HG03354 (cell line): ENCODE data around the gene NRARP.

Source experiments
- ATAC-seq: cut with Tn5 transposase; IDR thresholded peaks from one replicate; pipeline ENCODE4 v1.9.1; 2021; ENCODE audit warnings: mild to moderate bottlenecking; ENCODE audit not compliant: unreplicated experiment, poor library complexity, severe bottlenecking

The NRARP gene

GRCh38 chr9:137301081-137301947, 757 bp downstream of the NRARP start:
- ATAC-seq, result peak; percentile 7

- ATAC-seq, result no peak
Measured at GRCh38 chr9:137300567-137301080, 1.4 kb downstream of the NRARP start.

DNA sequence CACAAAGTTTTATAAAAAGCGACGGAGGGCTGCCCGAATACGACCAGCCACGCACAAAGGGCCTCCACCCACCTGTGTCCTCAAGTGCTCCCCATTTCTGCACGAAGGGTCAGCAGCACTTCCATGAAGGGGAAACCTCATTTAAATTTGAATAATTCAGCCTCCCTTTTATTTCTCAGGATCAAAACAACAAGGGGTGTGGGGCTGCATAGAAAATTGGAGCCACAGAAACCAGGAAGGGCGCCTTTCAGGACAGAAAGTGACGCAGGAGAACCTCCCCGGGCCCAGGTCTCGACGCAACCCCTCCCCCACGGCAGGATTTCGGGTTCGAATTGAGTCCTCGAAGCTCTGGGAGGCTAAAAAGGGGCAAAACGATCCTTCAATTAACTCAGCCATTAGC, 2.1 kb downstream of the NRARP start:
- no peak for ATAC-seq

GRCh38 chr9:137299203-137299565, 2.9 kb downstream of the NRARP start:
- no peak for ATAC-seq

GRCh38 chr9:137298401-137299202, 3.5 kb downstream of the NRARP start:
- no peak for ATAC-seq

DNA sequence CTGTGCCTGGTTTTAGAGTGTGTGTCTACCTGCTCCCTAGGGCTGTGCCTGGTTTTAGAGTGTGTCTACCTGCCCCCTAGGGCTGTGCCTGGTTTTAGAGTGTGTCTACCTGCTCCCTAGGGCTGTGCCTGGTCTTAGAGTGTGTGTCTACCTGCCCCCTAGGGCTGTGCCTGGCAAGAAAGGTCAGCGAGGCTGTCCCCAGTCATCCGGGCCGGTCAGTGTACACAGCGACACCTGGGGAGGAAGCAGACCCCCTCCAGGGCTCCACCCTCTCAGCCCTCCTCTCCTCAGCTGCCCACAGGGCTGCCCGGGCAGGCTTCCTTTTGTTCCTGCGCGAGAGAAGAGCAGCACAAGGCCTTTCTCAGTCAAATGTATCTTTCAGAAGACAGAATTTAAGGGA, 4.1 kb downstream of the NRARP start:
- ATAC-seq, result no peak

GRCh38 chr9:137296670-137297664, 5.1 kb downstream of the NRARP start:
- ATAC-seq, result no peak

GRCh38 chr9:137295849-137296669, 6.0 kb downstream of the NRARP start:
- ATAC-seq, result peak; percentile 5

DNA sequence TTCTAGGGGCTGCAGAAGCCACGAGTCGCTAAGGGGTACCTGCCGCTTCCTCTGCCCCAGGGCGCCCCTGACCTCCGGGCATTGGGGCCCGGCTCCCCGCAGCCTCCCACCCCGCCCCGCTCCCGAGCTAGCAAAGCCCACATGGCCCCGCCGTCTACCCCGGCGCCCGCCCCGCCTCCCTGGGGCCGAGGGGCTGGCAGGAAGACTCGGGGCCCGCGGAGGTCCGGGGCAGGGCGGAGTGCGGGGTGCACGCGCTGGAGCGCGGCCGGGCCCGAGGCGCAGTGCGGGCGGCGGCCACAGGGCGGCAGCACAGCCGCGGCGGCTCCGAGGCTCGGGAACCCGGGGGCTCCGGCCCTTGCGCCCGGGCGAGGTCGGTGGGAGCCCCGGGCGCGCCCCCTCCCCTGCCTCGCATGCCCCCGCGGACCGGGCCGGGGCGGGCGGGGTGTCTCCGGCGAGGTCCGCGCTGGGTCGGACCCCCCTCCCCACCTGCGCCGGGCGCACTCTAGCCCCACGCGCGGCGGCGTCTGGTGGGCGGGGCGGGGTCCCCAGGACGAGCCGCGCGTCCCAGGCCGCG, 6.7 kb downstream of the NRARP start:
- peak; percentile 58 for ATAC-seq

DNA sequence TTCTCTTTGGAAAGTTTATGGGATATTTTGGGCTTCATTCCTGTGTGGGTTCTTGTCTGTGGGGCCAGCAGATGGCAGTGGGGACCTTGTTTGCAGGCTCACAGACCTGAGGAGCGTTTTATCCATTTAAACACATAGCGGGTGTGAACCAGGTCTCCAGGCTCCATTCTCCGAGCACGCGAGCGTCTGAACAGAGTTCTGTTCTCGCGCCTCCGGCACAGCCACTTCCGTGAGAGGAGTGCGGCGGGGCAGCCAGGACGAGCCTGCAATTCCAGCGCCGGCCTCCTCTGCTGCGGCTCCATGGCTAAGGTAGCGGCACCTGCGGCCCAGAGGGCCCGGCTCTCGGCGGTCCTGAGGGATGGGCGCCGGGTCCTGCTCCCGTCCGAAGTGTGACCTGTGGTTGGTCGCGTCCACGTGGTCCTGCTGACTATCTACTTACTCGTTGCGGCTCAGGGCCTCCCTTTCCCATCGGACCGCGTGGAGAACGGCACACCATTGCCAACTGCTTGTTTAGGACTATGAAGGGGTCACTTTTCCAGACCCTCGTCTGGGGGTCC, 7.3 kb downstream of the NRARP start:
- no peak for ATAC-seq

DNA sequence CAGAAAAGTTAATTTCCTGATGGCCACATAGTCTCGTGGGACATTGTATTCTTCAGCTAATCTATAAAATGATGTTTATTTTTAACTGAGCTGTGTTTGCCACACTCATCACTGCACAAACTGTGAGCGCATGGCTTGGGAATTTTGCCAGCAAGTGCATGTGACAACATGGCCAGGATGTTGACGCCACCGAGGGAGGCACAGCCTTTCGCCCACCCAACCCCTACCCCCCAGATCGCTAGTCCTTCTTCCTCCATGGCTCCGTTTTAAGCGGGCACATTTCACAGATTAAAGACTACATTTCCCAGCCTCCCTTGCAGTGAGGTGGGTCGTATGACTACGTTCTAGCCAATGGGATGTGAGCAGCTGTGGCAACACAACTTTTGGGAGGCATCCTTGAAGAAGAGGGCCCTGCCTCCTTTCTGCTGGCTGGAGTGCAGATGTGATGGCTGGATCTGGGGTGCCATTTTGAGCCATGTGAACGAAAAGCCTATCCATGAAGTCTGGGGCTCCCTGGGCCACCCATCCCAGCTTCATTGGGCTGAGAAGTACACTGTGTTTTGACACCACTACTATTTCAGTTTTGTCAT, 7.9 kb downstream of the NRARP start:
- ATAC-seq, result no peak

DNA sequence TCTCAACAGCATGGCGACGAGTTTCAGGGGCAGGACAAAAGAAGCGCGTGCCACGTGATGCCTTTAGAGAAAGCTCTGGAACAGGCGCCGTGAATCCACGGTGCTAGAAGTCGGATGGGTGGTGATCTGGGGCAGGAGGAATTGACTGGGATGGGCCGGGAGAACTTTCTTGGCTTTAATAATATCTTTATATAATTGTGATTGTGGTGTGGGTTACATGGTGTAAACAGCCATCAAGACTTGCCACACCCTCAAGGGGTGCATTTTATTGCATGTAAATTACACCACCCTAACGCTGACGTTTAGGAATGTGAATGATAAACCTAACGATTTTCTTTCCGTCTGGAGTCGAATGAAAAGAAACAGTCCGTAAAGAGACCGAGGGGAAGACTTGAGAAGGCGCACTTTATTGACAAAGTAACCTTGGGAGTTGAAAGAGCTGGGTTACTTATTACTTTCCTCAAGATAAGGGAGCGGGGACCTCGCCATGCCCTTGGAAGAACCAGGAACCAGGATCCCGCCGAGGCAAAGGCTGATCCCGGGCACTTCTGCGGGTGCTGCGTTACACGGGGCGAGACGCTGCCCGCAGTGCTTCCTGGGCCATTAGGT, 8.5 kb downstream of the NRARP start:
- ATAC-seq, result no peak

DNA sequence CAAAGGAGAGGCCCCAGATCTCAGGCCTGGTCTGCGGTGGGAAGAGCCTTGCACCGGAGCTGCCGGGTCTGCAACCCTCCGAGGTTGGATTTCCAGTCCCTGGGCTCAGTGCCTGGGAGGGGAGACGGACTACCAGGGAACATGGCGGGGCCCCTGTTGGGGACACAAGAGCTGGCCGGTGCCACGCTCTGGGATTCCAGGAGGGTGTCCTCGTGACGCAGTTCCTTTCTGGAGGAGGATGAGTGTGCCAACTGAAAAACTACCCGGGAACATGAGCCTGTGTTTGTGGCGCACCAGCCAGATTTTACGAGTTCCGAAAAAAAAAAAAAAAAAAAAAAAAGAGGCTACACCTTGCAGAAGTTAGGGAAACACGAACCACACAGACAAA, 9.0 kb downstream of the NRARP start:
- no peak for ATAC-seq

DNA sequence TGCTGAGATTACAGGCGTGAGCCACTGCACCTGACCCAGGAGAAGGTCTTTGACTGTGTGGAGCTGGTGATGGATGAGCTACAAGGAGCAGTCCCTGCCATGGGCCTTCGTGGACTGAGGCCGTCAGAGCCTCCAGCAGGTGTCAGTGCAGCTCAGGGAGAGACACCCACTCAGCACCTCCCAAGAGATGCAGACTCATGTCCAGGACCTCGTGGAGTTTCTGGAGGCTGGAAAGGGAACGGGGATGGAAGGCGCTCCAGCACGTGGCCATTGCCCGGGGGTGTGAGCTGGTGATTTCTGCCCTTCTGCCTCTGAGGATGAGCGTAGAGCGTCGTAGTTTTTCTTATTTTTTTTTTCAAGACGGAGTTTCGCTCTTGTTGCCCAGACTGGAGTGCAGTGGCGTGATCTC, 15.1 kb downstream of the NRARP start:
- ATAC-seq, result peak; percentile 25

DNA sequence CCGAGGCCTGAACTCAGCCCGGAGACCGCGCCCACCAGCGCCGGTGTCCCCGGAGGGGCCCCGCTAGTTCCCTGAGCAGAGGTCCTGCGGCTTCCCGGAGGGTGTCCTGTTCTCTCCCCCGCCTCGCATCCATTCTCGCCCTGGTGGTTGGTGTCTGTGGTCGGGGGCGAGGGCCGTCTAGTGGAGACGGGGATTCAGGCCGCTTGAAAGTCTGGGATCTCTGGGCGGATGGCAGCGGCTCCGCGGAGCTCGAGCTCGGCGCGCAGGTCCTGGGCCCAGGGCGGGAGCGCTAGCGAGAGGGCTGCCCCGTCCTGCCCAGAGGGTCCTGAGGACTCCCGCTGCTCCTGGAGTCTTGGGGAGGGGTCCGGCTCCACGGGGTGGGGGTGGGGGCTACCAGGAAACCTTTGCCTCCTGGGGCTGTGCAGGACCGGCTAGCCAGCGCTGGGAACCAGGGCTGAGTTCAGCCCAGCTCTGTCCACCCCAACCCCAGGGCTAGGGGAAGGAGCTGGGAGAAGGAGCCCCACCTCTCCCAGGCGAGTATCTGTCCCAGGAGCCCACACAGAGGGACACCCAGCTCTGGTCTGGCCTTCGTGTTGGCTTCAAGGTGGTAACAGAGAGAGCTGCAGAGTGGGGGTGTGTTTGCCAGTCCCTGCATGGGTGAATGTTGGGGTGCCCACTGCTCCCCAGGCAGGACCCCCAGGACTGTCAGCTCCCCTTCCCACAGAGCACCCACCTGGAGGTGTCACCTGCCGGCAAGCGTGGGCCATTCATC, 20.5 kb downstream of the NRARP start:
- ATAC-seq, result no peak

GRCh38 chr9:137280474-137281344, 21.4 kb downstream of the NRARP start:
- ATAC-seq, result no peak
